ENCODE results near the gene DLX5. TPM values are rescaled to one million over a fixed set of nuclear protein-coding genes. Genes with fewer than 3 reads are reported as not detected.

DLX5 gene
- total and polyA plus RNA-seq, 2 of the 4 experiments (the other 2 are of a cell fraction): not detected

- no peak overlapping the region for H2BK15ac ChIP-seq (ENCODE audit: low read depth, low read length)
- no peaks in the 10 kb centered on the region for H3K9me3 ChIP-seq (ENCODE audit: control insufficient read depth, insufficient read depth, low read length)
- no peak overlapping the region for H2BK5ac ChIP-seq (ENCODE audit: low read depth, low read length, poor library complexity, severe bottlenecking)
- TF ChIP-seq MXI1 (IDR thresholded peaks at IDR 0.05; ENCODE audit: borderline replicate concordance, low read depth, low read length) (no peak), RCOR1 (IDR thresholded peaks at IDR 0.05; ENCODE audit: insufficient replicate concordance, low read length) (no peak), BHLHE40 (IDR thresholded peaks at IDR 0.05; ENCODE audit: low read depth, low read length) (no peak), NFE2L2 (IDR thresholded peaks at IDR 0.05; ENCODE audit: low read depth, low read length) (peak; percentile 88), MAZ (IDR thresholded peaks at IDR 0.05; ENCODE audit: borderline replicate concordance, low read depth, low read length) (no peak), RAD21 (IDR thresholded peaks at IDR 0.05; ENCODE audit: low read length) (no peak), CHD1 (IDR thresholded peaks at IDR 0.05; ENCODE audit: low read depth, low read length) (no peak), CTCF (conservative IDR thresholded peaks at IDR 0.05; ENCODE audit: low read depth, low read length) (no peak)
- no peak overlapping the region for H3K23ac ChIP-seq (ENCODE audit: low read depth, low read length)
- no peaks in the 10 kb centered on the region for H3K27me3 ChIP-seq (ENCODE audit: control insufficient read depth, insufficient read depth, low read length)
- no peak overlapping the region for H4K5ac ChIP-seq (ENCODE audit: low read depth, low read length)
- H4K91ac ChIP-seq (ENCODE audit: insufficient read depth, low read depth, low read length): no peak overlapping the region
- no peak overlapping the region for H4K8ac ChIP-seq (ENCODE audit: low read depth in 2 of 2, low read length in 2 of 2)
- no peak overlapping the region for H3K14ac ChIP-seq (replicated peaks; ENCODE audit: low read depth, low read length)
- WGBS, 2 experiments (ENCODE audit: extremely low coverage in 2 of 2, insufficient read length in 1 of 2): 57% methylated on average over 1 of the region's 5 CpGs; no CpG with 5 or more reads in 1 of the 2 experiments
- H2AFZ ChIP-seq (replicated peaks; ENCODE audit: low read length, poor library complexity): no peak overlapping the region
- intact Hi-C loops (cut with micrococcal nuclease) (no loop called here), in situ Hi-C loops (cut with MboI; ENCODE audit: low sequenced_read_pairs) (no loop called here), dilution Hi-C loops (cut with HindIII; ENCODE audit: low sequenced_read_pairs, unreplicated experiment) (no loop called here)
- no peak overlapping the region for H3K4ac ChIP-seq (ENCODE audit: low read depth, low read length)
- no peak overlapping the region for H2BK120ac ChIP-seq (ENCODE audit: low read depth, low read length)
- H3K56ac ChIP-seq (ENCODE audit: extremely low read depth, insufficient read depth, low read length): no peak overlapping the region
- no peaks in the 10 kb centered on the region for H3K9me1 ChIP-seq (ENCODE audit: insufficient read depth, low read length)
- POLR2A ChIA-PET (ENCODE audit: unreplicated experiment): no interaction called here
- H3K18ac ChIP-seq (ENCODE audit: low read depth, low read length): no peak overlapping the region
- no peaks in the 10 kb centered on the region for H4K20me1 ChIP-seq (ENCODE audit: insufficient read depth, low read length)
- DNase-seq (no peak), ATAC-seq (ENCODE audit: low read depth) (no peak)
- H2AK5ac ChIP-seq (ENCODE audit: low read depth, low read length): no peak overlapping the region
- H3K4me2 ChIP-seq (ENCODE audit: low read depth, low read length): no peak overlapping the region
- no peaks in the 10 kb centered on the region for H3K79me1 ChIP-seq (ENCODE audit: low read depth in 1 of 2, low read length in 2 of 2)
- H3K36me3 ChIP-seq (ENCODE audit: control insufficient read depth, insufficient read depth, low read length): no peaks in the 10 kb centered on the region
- H3K27ac ChIP-seq (ENCODE audit: insufficient read depth, low read length): no peak overlapping the region
- H3K4me3 ChIP-seq (ENCODE audit: insufficient read depth, low read depth, low read length): no peak overlapping the region
- no peak overlapping the region for H3K9ac ChIP-seq (ENCODE audit: low read depth, low read length)
- H2AK9ac ChIP-seq (replicated peaks; ENCODE audit: low read depth, low read length, poor library complexity): no peak overlapping the region
- CTCF ChIA-PET: no interaction called here
- no TSS peak for BruUV-seq (replicated peaks)
- no peaks in the 10 kb centered on the region for H3K4me1 ChIP-seq (ENCODE audit: control insufficient read depth, insufficient read depth, low read length)
- no peak overlapping the region for H2BK20ac ChIP-seq (ENCODE audit: low read depth, low read length)
These were observed 14.9 kb upstream of the DLX5 start for GRCh38 chr7:97039374-97040065.

All from IMR-90 (cell line).